CD4-positive, alpha-beta T cell treated with Interleukin-1 beta for 1 hour (primary cell): ENCODE data around the gene SERPINB6.
"Not testable (repeated sequence)": the region's sequence is repeated elsewhere in the genome, so short reads cannot be mapped to it uniquely, and the experiment has no call there.

Experiments used
- DNase-seq, 2 donors: peaks; one replicate each; pipeline ENCODE4 v3.0.0-alpha.2; 2020 to 2022

Gene SERPINB6

DNA sequence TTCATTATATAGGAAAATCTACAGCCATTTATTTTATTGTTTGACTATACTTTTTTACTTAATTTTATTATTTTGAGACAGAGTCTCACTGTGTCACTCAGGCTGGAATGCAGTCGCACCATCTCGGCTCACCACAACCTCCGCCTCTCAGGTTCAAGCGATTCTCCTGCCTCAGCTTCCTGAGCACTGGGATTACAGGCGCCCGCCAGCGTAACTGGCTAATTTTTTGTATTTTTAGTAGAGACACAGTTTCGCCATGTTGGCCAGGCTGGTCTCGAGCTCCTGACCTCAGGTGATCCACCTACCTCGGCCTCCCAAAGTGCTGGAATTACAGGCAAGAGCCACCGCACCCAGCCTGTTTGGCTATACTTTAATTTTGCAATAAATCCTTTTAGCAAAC lies 38.5 kb downstream of the SERPINB6 start:
- DNase-seq, result not testable (repeated sequence)

DNA sequence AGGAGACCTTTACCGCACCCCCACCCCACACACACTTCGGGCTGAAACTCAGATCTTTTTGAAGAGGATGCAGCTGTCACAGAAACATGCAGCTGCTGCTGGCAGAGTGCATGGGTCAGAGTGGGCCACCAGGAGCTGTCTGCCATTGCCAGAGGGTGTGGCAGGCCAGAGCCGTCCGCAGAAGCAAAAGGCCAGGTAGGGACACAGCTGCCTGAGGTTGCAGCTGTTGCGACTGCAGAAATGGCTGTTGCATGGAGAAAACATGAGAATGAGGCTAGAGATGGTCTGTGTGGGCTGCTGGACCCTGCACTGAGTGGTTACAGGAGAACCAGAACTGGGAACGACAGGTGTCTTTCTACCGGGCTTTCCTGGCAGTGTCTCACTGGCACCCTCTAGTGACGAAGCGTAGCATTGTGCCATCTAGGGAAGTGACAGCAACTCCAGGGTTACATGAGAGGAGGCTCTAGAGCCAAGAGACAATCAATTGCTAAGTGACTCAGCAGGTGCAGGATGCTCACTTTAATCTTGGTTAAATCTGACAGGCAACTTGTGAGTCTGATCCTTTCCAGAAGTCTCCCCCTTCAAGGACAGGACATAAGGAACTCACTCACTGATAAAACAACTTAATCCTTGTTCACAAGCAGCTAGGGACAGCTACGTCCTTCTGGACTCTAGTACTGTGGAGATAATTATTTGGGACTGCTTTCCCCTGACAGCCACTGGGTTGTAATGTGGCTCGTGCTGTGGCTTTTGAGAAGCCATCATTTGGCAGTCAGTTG lies 39.2 kb downstream of the SERPINB6 start:
- DNase-seq, result peak; percentile 86 to 89

DNA sequence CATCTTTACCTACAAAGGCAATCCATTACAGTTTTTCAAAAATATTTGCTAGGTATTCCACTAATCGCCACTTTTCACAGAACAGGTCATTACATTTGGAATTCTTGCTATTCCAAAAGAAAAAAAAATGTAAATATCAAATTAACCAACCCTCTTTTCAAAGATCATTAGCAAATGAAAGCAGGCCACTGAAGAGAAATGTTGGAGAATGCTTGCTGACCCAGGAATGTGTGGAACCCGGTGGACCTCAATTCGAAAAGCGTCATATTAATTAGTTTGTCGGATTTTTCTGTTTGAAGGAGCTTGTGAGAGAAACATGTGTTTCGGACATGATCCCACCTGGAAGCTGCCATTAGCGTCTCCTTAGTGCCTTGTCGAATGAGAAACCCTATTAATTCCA lies 40.3 kb downstream of the SERPINB6 start:
- no peak for DNase-seq

DNA sequence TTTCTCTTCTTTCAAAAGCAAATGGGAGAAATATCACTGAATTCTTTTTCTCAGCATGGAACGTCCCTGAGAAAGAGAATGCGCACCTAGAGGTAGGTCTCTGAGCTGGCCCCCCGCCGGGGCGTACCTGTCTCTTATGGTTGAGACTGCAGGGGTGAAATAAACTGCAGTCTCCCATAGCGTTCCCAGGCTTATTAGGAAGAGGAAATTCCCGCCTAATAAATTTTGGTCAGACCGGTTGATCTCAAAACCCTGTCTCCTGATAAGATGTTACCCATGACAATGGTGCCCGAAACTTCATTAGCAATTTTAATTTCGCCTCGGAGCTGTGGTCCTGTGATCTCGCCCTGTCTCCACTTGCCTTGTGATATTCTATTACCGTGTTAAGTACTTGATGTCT lies 43.4 kb downstream of the SERPINB6 start:
- DNase-seq, result not testable (repeated sequence)

DNA sequence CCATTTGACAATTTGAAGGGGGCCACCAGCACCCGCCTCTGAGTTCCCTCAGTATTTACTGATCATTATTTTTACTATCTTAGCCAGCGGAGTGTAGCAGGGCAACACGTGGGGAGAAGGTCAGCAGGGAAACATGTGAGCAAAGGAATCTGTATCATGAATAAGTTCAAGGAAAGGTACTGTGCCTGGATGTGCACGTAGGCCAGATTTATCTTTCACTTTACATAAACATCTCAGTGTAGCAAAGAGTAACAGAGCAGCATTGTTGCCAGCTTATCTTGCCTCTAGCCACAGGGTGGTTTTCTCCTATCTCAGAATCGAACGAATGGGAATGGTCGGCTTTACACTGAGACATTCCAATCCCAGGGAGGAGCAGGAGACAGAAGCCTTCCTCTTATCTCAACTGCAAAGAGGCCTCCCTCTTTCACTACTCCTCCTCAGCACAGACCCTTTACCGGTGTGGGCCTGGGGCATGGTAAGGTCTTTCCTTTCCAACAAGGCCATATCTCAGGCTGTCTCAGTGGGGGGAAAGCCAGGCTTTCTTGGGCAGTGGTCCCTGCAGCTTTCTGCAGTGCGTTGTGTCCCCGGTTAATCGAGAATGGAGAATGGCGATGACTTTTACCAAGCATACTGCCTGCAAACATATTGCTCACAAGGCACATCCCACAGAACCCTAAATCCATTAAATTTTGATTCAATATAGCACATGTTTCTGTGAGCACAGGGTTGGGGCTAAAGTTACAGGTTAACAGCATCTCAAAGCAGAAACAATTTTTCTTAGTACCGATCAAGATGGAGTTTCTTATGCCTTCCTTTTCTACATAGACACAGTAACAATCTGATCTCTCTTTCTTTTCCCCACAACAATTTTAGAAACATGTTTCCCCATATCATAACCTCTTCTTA lies 45.3 kb downstream of the SERPINB6 start:
- DNase-seq, result not testable (repeated sequence)

DNA sequence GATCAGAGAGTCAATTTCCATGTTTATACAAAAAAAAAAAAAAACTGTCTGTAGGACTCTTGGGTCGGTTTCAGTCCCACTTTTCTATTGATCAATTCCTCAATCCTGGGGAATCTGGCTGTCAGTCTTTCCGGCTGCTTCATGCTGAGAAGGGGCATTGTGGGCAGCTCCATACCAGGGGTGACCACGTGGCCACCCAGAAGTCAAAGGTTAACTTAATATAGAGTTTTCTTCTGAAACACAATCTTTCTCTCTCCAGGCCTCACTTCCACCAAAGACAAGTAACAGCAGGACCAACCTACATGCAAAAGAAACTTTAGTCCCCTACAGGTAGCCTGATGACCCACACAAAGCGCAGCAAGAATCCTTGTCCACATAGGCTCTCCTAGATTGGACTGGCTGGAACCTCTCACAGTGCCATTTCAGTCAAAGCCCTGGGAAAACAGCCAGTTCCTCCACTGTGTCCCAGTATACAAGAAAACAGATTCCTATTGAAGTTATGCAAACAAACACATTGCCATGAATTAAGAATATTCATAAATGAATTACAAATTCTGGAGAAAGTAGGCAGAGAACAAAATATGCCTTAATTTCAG lies 49.7 kb downstream of the SERPINB6 start:
- DNase-seq, result no peak

DNA sequence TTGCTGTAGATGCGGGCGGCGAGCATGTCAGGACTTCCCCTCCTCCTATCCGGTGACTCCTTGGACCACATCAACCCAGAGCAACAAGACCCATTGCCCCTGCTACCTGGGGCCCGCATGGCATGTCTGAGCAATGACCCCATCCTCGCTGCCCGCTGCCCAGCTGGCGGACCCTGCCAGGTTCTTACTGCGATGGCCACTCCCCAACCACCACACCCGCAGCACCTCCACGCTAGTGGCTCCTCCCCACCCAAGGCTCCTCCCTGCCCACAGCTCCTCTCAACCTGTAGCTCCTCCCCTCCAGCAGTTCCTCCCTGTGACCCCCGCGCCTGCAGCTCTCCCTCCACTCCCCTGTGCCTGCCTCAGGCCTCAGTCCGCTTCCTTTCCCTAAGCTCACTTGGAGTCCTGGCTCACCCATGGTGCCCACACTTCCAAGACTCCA lies 50.7 kb downstream of the SERPINB6 start:
- DNase-seq, result no peak

DNA sequence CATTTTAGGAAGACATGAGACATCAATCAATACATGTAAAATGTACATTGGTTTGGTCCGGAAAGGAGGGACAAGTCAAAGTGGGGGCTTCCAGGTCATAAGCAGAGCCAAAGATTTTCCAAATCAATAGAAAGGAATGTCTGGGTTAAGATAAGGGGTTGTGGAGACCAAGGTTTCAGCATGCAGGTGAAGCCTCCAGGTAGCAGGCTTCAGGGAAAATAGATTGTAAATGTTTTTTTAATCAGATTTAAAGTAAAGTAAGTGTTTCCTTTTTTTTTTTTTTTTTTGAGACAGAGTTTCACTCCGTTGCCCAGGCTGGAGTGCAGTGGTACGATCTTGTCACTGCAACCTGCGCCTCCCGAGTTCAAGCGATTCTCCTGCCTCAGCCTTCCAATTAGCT lies 51.5 kb downstream of the SERPINB6 start:
- DNase-seq, result no peak

DNA sequence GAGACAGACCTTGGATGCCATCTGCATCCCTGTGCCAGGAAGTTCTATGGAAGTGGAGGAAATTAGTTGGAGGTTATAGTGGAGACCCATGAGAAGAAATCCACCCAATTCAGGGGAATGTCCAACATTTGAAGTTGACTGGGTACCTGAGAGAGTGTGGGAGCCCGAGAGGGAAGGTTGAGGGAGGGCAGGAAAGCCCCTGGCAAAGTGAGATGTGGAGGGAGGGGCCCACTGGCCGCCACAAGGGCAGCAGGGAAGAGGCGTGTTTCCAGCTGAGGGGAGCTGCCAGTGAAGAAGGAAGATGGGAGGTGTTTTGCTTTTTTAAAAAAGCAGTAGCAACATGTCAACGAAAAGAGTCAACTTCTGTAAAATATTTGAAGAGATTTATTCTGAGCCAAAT lies 52.0 kb downstream of the SERPINB6 start:
- DNase-seq, result no peak

DNA sequence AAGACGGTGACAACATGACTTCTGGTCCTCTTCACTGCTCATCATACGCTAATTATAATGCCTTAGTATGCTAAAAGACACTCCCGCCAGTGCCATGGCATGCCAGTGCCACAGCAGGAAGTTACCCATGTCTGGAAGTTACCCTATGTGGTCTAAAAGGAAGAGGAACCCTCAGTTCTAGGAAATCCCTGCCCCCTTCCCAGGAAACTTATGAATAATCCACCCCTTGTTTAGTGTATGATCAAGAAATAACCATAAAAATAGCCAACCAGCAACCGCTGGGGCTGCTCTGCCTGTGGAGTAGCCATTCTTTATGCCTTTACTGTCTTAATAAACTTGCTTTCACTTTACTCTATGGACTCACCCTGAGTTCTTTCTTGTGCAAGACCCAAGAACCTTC lies 52.4 kb downstream of the SERPINB6 start:
- no peak for DNase-seq

DNA sequence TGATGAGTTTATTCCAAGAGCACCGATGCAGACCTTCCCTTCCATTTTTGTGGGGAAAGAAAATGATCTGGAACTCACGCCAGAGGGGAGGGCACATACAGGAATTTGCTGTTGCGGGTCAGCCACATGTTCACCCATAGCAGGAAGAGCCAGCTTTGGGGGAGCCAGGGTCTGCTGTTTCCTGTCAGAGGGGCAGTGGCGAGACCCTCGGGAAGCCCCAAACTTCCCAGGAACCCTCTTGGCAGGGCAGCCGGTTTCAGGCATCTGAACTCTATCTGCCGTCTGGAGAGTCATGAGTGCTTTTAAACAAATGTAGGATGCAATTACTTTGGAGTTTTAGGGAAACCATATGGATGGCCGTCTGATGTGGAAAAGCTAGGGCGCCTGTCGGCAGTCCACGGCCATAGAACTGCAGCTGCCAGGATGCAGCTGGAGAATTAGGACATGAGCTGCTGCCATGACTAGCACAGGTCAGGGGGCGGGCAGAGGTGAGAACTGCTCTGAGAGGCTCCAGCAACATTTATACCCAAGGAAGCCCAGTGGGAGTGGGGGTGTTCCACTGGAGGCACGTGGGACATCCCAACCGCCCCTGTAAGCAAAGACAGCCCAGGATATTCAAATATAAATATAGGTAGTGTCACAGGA lies 53.4 kb downstream of the SERPINB6 start:
- DNase-seq, result no peak

DNA sequence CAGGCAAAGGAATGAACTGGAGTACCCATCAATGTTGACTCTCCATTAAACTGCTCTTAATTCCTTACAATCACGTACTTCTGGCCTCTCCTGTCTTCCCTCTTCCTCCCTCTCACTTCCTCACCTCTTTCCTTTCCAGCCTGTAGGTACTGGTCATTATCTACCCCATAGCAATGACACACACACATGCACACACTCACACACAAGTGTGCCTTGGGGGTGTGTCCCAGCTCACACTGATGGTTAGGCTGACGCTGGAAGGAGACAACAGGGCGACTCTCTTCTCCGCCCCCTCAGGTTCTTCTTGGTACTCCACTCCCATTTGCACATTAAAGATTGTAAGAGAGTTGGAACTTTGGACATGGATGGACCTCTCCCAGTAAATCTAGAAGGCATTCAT lies 54.3 kb downstream of the SERPINB6 start:
- DNase-seq, result no peak

DNA sequence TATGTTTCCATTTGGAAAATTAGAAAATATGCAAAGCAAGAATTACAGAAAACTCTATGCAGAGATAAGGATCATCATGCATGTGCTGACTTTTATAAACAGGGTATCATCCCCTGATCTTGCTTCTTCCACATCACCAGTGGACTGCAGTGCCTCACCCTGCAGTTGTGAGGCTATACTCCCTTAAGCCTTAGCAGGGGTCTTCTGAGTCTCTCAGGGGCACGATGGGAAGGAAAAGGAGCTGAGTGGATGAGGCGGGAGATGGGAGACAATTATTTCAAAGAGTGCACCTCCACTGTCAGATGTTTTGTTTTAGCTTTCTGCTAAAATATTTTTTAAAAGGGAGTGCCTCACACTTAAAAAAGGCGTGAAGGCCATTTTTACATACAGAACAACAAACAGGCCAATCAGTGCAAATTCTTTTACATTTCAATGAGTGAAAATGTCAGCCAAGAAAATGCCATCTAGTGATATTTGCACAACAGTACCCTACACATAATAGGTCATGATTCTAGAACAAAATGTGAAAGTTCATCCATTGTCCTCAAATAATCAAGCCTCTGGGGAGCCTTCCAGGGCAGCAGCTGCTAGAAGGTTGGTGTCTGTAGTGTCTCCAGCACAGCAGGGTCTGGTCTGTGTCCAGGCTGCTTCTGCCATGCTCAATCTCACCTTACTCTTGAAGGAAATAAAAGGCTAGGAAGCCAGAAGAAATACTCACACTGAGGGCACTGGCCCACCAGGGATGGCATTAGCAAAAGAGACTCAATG lies 55.0 kb downstream of the SERPINB6 start:
- DNase-seq, result no peak

DNA sequence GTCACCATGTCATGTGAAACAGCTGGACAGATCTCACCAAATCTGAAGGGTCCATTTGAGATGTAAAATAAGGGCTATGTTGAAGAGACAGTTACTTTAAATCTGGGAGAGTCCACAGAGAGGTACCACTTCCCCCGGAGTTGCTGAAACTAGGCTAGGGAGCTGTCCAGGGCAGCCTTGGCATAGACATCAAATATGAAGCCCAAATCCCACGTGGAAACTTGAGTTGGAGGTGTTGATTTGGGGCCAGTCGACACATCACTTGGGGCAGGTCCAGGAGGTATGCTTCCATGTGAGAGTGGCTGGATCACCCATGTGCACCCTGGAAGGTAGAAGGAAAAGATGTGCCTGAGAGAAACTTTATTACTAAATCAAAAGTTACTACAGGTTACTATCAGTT lies 56.2 kb downstream of the SERPINB6 start:
- no peak for DNase-seq

DNA sequence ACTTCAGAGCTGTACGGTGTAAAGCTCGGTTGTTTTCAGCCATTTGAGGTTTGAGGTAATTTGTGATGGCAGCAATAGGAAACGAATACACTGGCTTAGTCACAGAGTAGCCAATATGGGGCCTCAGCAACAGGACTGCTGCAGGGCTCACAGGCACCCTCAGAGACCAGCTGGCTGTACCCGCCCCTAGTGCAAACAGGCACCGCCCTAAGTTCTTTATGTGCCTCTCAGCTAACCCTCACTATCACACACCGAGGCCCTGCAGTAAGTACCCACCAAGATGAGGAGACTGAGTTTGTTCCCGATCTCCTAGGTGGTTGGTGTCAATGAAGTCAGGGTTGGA lies 57.1 kb downstream of the SERPINB6 start:
- DNase-seq, result no peak

DNA sequence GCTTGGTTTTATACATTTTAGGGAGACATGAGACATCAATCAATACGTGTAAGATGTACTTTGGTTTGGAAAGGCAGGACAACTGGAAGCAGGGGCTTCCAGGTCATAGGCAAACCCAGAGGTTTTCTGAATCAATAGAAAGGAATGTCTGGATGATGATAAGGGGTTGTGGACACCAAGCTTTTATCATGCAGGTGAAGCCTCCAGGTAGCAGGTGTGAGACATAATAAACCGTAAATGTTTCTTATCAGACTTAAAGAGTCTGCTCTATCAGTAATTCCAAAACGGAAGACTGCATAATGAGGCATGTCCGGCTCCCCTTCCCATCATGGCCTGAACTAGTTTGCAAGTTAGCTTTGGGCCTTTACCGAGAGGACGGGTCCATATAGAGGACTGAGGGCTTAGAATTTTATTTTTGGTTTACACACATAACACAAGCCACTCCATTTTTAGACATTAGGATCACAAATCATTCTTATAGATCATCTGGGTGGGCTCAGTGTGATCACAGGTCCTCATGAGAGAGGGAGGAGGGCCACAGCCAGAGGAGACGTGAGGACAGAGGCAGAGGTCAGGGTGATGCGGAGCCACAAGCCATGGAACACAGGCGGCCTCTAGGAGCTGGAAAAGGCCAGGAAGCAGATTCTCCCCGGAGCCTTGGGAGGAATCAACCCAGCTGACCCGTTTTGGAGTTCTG lies 57.6 kb downstream of the SERPINB6 start:
- DNase-seq, result no peak

DNA sequence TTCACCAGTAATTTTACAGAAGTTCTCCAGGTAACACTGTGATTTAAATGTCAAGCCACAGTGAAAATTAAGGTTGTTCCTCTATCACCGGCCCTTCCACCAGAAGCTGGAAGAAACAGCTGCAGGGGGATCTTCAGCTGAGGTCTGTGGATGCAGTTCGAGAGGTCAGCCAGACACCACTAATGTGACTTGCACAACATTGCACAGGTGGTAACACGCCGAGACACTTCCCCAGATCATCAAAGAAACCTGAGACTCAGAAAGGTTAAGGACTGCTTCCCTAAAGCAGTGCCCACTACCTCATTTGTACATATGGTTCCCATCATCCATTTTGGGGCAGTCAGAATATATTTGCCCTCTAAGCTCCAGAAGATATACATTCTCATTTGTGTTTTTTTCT lies 60.2 kb downstream of the SERPINB6 start:
- DNase-seq, result peak in 1 of 2 donors; percentile 32

DNA sequence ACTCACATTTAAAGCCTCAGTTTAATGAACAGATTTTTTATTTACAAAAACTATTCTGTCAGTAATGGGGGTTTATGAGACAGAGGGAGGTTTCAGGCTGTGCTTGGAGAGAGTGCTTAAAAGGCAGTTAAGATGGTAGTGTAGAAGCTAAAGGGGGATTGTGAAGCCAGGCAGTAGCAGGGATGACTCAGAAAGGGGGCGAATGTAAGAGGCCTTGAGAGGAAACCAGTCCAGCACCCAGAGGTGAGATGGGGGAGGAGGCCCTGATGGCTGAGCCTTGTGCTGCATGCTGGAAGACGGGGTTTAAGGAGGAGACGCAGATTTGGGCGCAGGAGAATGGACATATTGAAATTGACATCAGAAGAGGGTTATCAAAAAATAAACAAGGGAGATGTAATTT lies 61.6 kb downstream of the SERPINB6 start:
- no peak for DNase-seq

DNA sequence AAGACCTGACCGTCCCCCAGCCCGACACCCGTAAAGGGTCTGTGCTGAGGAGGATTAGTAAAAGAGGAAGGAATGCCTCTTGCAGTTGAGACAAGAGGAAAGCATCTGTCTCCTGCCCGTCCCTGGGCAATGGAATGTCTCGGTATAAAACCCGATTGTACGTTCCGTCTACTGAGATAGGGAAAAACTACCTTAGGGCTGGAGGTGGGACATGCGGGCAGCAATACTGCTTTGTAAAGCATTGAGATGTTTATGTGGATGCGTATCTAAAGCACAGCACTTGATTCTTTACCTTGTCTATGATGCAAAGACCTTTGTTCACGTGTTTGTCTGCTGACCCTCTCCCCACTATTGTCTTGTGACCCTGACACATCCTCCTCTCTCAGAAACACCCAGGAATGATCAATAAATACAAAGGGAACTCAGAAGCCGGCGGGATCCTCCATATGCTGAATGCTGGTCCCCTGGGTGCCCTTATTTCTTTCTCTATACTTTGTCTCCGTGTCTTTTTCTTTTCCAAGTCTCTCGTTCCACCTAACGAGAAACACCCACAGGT lies 62.2 kb downstream of the SERPINB6 start:
- DNase-seq, result not testable (repeated sequence)

DNA sequence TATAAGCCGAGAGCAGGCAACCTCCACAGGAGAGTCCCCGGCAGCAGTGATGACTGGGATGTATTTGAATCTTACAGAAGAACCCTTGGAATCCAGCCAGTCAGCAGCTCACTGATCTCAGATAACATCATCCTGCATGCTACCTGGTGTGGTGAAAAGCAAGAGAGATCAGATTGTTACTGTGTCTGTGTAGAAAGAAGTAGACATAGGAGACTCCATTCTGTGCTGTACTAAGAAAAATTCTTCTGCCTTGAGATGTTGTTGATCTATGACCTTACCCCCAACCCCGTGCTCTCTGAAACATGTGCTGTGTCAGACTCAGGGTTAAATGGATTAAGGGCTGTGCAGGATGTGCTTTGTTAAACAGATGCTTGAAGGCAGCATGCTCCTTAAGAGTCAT lies 62.9 kb downstream of the SERPINB6 start:
- not testable (repeated sequence) for DNase-seq

DNA sequence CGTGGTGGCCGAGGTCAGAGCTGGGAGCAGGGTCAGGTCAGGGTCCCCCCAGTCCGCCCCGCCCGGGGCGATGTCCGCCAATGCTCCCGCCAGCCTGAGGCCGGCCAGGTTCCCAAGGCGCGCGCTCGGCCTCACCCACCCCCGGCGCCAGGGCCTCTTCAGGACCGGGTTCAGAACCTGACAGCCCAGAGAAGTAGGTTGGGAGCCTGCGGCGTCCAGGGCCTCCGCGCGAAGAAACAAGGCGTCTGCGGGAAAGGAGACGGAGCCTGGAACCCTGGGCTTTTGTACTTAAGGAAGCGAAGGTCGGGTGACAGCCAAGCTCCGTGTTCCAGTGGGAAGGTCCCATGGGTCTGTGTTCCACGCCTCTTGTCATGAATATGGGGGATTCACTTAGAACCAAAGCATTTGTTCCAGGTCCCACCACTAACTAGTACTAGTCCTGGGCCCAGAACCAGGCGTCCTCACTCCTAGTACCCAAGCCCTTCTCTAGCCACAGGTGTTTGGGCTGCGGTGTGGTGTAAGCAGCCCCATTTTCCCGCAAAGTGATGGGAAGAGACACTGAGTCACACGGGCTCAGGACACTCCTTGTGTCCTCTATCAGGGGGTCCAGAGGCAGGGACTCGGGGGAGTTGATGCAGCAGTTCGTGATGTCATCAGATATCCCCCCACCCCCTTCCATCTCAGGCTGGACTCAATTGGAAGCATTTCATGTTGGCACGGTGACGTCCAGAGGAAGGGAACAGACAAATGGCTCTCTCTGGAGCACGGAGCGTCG lies 67.8 kb downstream of the SERPINB6 start:
- not testable (repeated sequence) for DNase-seq
